Ishikawa (cell line): Measurements from ENCODE around the gene NOL4L.

Source experiments
- CEBPB ChIP-seq: IDR thresholded peaks from 2 replicates; pipeline ENCODE4 v1.6.1; 2012
- CREB1 ChIP-seq: IDR thresholded peaks from 2 replicates; pipeline ENCODE4 v1.6.1; 2012; ENCODE audit warnings: low read depth
- EGR1 ChIP-seq: IDR thresholded peaks from 2 replicates; pipeline ENCODE4 v1.6.1; 2012
- EP300 ChIP-seq: IDR thresholded peaks from 2 replicates; pipeline ENCODE4 v1.6.1; 2012; ENCODE audit warnings: borderline replicate concordance
- FOXM1 ChIP-seq: IDR thresholded peaks from 2 replicates; pipeline ENCODE4 v1.6.1; 2012; ENCODE audit warnings: low read depth, borderline replicate concordance
- NFIC ChIP-seq: IDR thresholded peaks from 2 replicates; pipeline ENCODE4 v1.6.1; 2012
- RAD21 ChIP-seq: IDR thresholded peaks from 2 replicates; pipeline ENCODE4 v1.6.1; 2012; ENCODE audit warnings: low read depth
- TAF1 ChIP-seq: IDR thresholded peaks from 2 replicates; pipeline ENCODE4 v1.6.1; 2012; ENCODE audit warnings: low read depth, mild to moderate bottlenecking
- TCF12 ChIP-seq: IDR thresholded peaks from 2 replicates; pipeline ENCODE4 v1.6.1; 2012; ENCODE audit warnings: low read depth
- TEAD4 ChIP-seq: IDR thresholded peaks from 2 replicates; pipeline ENCODE4 v1.6.1; 2012
- USF1 ChIP-seq: IDR thresholded peaks from 2 replicates; pipeline ENCODE4 v1.6.1; 2012
- YY1 ChIP-seq: IDR thresholded peaks from 2 replicates; pipeline ENCODE4 v1.6.1; 2012; ENCODE audit warnings: low read depth
- ZBTB7A ChIP-seq: IDR thresholded peaks from 2 replicates; pipeline ENCODE4 v1.6.1; 2012; ENCODE audit warnings: low read depth
- TF ChIP-seq, protein P1 (sequence below): IDR thresholded peaks from 2 replicates; pipeline ENCODE4 v1.6.1; 2012; ENCODE audit warnings: low read depth, mild to moderate bottlenecking
- TF ChIP-seq, protein P2 (sequence below): IDR thresholded peaks from 2 replicates; pipeline ENCODE4 v1.6.1; 2012

The NOL4L gene

DNA sequence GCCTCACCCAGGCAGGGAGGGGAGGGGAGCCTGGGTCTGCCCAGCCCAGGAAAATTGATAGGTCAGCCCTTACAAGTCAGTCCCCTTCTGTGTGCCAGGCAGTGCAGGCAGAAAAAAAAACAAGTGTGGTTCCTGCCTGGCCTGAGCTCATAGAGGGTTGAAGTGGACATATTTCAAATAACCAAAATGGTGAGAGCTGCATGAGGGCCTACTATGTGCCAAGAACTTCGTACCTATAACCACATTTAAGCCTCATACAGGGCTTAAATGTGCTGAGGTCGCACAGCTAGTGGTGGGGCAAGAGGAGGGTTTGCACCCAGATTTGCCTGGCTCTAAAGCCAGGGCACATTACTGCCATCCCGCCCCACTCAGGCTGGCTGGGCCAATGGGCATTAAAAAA is 6.9 kb upstream of the NOL4L start:
- no peak for TF ChIP-seq ZBTB7A
- TF ChIP-seq EGR1, result no peak
- no peak for TF ChIP-seq TAF1
- no peak for TF ChIP-seq EP300
- no peak for TF ChIP-seq CREB1
- TF ChIP-seq FOXM1, result no peak
- no peak for TF ChIP-seq TCF12
- TF ChIP-seq NFIC, result no peak
- TF ChIP-seq RAD21, result no peak
- TF ChIP-seq YY1, result no peak
- TF ChIP-seq, protein P1, sequence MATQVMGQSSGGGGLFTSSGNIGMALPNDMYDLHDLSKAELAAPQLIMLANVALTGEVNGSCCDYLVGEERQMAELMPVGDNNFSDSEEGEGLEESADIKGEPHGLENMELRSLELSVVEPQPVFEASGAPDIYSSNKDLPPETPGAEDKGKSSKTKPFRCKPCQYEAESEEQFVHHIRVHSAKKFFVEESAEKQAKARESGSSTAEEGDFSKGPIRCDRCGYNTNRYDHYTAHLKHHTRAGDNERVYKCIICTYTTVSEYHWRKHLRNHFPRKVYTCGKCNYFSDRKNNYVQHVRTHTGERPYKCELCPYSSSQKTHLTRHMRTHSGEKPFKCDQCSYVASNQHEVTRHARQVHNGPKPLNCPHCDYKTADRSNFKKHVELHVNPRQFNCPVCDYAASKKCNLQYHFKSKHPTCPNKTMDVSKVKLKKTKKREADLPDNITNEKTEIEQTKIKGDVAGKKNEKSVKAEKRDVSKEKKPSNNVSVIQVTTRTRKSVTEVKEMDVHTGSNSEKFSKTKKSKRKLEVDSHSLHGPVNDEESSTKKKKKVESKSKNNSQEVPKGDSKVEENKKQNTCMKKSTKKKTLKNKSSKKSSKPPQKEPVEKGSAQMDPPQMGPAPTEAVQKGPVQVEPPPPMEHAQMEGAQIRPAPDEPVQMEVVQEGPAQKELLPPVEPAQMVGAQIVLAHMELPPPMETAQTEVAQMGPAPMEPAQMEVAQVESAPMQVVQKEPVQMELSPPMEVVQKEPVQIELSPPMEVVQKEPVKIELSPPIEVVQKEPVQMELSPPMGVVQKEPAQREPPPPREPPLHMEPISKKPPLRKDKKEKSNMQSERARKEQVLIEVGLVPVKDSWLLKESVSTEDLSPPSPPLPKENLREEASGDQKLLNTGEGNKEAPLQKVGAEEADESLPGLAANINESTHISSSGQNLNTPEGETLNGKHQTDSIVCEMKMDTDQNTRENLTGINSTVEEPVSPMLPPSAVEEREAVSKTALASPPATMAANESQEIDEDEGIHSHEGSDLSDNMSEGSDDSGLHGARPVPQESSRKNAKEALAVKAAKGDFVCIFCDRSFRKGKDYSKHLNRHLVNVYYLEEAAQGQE, result no peak
- TF ChIP-seq TEAD4, result no peak
- no peak for TF ChIP-seq CEBPB
- TF ChIP-seq USF1, result no peak
- TF ChIP-seq, protein P2, sequence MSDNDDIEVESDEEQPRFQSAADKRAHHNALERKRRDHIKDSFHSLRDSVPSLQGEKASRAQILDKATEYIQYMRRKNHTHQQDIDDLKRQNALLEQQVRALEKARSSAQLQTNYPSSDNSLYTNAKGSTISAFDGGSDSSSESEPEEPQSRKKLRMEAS, result no peak

DNA sequence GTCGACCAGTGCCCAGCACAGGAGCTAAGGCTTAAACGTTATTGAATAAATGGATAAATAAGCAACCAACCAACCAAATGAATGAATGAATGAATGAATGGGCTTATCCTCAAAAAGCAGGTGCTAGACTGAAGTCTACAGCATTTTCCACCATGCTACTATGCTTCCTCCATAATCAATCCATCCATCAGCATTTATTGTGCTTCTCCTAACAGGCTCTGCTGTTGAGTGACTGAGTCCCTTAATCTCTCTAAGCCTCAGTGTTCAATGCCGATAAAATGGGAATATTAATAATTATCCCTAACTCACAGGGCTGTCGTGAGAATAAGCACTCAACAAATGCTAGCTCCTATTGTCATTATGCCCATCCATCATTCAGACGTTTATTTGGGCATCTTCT is 4.6 kb upstream of the NOL4L start:
- TF ChIP-seq YY1, result no peak

- TF ChIP-seq CEBPB (no peak), YY1 (no peak), CREB1 (no peak), TEAD4 (no peak), TCF12 (no peak), EGR1 (no peak), ZBTB7A (no peak), TAF1 (no peak), USF1 (no peak), FOXM1 (no peak)
- TF ChIP-seq, protein P1, result no peak
Measured at GRCh38 chr20:32589256-32589655, 4.1 kb upstream of the NOL4L start.

DNA sequence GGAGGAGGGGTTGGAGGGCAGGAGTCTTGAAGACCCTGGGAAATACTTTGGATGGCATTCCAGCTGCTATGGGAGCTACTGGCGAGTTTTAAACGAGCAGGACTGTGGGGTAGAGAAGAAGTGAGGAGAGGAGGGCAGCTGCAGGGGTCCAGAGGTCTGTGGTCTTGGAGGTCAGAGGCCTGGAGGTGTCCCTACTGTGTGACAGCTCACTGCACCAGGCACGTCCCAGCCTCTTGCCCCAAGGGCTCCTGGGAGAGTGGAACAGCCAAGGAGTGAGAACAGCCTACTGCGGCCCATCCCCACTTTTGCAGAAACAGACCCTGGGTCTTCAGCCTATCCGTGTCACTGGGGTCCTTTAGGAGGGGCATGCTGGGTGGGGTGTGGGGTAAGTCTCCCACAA is 2.9 kb upstream of the NOL4L start:
- TF ChIP-seq ZBTB7A (no peak), EP300 (no peak), RAD21 (no peak), EGR1 (no peak), YY1 (no peak), CREB1 (no peak), NFIC (no peak), TEAD4 (no peak), USF1 (no peak), TCF12 (no peak), FOXM1 (no peak), TAF1 (no peak), CEBPB (no peak)
- TF ChIP-seq, protein P1, result no peak
- TF ChIP-seq, protein P2, result no peak
